Measurements from ENCODE around the gene ZNRD2. TPM values are rescaled to one million over a fixed set of nuclear protein-coding genes. Genes with fewer than 3 reads are reported as not detected.
"Not testable (repeated sequence)": the region's sequence is repeated elsewhere in the genome, so short reads cannot be mapped to it uniquely, and the experiment has no call there.

Gene ZNRD2
- 10 to 100 TPM; 31.5 to 32.7 TPM for total RNA-seq
- 10 to 100 TPM; 62.9 to 86.3 (median 80.1) TPM for polyA plus RNA-seq
- total RNA-seq, result 14.9 to 55.1 (median 19.9) reads per million in 6 experiments

GRCh38 chr11:65569973-65570918, at the start of gene ZNRD2:
Gene ZNRD2, plus strand, starts transcription at chr11:65570477. Its CDS starts 15 bp downstream, at chr11:65570492.
- H3K4me3 Mint-ChIP-seq, result peak within 1 kb of the TSS; percentile 97 to 100 (median 99)
- DNase-seq, result peak; percentile 95 to 99 (median 98)
- peaks cover 0 to 9% (median 5%) of the 10 kb centered on the region in 3 donors for H3K36me3 Mint-ChIP-seq
- peak; percentile 64 to 78 for ATAC-seq
- H3K9me3 Mint-ChIP-seq, result no peaks in the 10 kb centered on the region
- peak within 1 kb of the TSS; percentile 94 to 100 (median 99) for H3K27ac Mint-ChIP-seq
- no peaks in the 10 kb centered on the region for H3K27me3 Mint-ChIP-seq
- POLR2A ChIA-PET, result interaction anchor here (0.6 to 9.6 kb wide), 24 partner anchors 9 to 701 kb away, joined by 3 to 260 read pairs (median 6); partner anchors contain the start of genes CFL1, LTBP3, MALAT1 and NEAT1
- H3K4me1 Mint-ChIP-seq, result peaks cover 38 to 88% (median 75%) of the 10 kb centered on the region in 4 donors

- DNase-seq, result peak in 7 of 10 donors; percentile 50 to 68 (median 57)
- H3K4me3 Mint-ChIP-seq, result peak overlapping the region; percentile 71 to 96 (median 88)
- POLR2A ChIA-PET, result interaction anchor here (0.9 to 1.3 kb wide), 5 partner anchors 12 to 106 kb away, joined by 3 to 4 read pairs (median 3); no protein-coding TSS in a partner anchor
Measured at GRCh38 chr11:65521777-65522521, 48.3 kb upstream of the ZNRD2 start.

DNA sequence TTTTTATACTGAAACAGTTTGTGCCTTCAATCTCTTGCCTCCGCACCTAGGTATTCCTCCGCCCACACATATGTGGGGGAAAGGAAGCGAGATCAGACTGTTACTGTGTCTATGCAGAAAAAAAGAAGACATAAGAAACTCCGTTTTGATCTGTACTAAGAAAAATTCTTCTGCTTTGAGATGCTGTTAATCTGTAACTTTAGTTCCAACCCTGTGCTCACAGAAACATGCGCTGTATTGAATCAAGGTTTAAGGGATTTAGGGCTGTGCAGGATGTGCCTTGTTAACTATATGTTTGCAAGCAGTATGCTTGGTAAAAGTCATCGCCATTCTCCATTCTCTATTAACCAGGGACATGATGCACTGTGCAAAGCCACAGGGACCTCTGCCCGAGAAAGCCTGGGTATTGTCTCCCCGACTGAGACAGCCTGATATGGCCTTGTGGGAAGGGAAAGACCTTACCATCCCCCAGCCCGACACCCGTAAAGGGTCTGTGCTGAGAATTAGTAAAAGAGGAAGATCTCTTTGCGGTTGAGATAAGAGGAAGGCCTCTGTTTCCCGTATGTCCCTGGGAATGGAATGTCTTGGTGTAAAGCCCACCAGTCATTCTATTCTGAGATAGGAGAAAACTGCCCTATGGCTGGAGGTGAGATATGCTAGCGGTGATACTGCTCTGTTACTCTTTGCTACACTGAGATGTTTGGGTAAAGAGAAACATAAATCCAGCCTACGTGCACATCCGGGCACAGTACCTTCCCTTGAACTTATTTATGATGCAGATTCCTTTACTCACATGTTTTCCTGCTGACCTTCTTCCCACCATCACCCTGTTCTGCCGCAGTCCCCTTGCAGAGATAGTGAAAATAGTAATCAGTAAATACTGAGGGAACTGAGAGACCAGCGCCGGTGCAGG, 47.3 kb upstream of the ZNRD2 start:
- H3K27ac Mint-ChIP-seq, result peak overlapping the region; percentile 90 to 99 (median 95)
- H3K9me3 Mint-ChIP-seq, H3K27me3 Mint-ChIP-seq: not testable (repeated sequence)
- ATAC-seq (peak; percentile 52 to 60), DNase-seq (peak in 5 of 10 donors; percentile 39 to 69 (median 51))
- POLR2A ChIA-PET, result interaction anchor here (0.5 to 4.4 kb wide), 9 partner anchors 16 to 53 kb away, joined by 3 to 69 read pairs (median 7); partner anchors contain the start of genes EHBP1L1 and MALAT1
- H3K36me3 Mint-ChIP-seq, result peaks cover 0 to 14% (median 0%) of the 10 kb centered on the region in 3 donors
- H3K4me1 Mint-ChIP-seq, result peaks cover 29 to 53% (median 51%) of the 10 kb centered on the region in 4 donors
- peak overlapping the region; percentile 71 to 96 (median 88) for H3K4me3 Mint-ChIP-seq

More at GRCh38 chr11:65521777-65522521, 48.3 kb upstream of the ZNRD2 start:
- not testable (repeated sequence) for H3K27me3 Mint-ChIP-seq, H3K36me3 Mint-ChIP-seq, H3K9me3 Mint-ChIP-seq, ATAC-seq
- H3K27ac Mint-ChIP-seq, result peak overlapping the region; percentile 90 to 99 (median 96)
- H3K4me1 Mint-ChIP-seq, result peaks cover 27 to 48% (median 47%) of the 10 kb centered on the region in 4 donors

DNA sequence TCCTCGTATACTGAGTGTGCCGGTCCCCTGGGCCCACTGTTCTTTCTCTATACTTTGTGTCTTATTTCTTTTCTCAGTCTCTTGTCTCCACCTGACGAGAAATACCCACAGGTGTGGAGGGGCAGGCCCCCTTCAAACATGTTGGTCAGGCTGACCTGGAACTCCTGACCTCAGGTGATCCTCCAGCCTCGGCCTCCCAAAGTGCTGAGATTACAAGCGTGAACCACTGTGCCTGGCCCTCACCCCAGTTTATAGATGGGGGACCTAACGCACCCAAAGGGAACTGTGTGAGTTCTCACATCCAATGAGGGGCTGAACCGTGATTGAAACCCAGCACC, 46.7 kb upstream of the ZNRD2 start:
- POLR2A ChIA-PET, result interaction anchor here (0.5 to 4.4 kb wide), 10 partner anchors 15 to 335 kb away, joined by 3 to 69 read pairs (median 12); partner anchors contain the start of genes CFL1, EHBP1L1, FAM89B and MALAT1
- H3K27me3 Mint-ChIP-seq, H3K9me3 Mint-ChIP-seq: not testable (repeated sequence)
- Mint-ChIP-seq H3K36me3 (peaks cover 0 to 15% (median 0%) of the 10 kb centered on the region in 3 donors), H3K4me3 (peak overlapping the region; percentile 71 to 96 (median 88)), H3K4me1 (peaks cover 29 to 55% (median 52%) of the 10 kb centered on the region in 4 donors), H3K27ac (peak overlapping the region; percentile 90 to 99 (median 95))
- peak; percentile 8 to 14 for ATAC-seq
- DNase-seq, result peak in 1 of 10 donors; percentile 12

DNA sequence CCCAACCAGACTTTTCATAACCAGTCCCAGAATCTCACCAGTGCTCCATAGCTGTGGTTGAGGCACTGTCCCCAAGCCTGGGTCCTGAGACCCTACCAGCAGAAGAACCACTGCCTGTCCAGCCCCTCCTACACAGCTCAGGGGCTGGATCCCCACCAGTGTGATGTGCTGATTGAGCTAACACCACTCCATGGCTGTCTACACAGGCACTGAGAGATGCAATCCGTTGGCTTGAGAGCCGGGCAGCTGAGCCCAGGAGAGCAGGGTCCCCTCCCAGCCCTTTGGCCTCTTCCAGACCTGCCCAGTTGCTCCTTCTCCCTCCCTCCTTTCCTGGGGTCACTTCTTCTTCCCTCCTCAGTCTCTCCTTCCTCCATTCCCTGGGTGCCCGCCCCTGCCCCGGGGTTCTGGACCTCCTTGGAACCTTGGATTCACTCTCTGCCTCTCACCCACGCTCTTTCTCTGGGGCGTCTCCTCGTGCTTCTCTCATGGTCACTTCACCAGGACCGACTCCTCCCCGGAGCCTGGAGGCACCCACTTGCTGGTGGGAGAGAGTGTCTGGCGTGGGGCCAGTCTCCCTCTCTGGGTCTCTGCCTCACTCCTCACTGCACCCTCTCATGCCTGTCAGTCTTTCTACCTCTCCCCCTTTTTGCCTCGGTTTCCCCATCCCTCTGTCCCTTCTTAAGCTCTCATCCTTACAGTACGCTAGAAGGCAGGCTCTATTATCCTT, 46.1 kb upstream of the ZNRD2 start:
- H3K4me1 Mint-ChIP-seq, result peaks cover 34 to 60% (median 57%) of the 10 kb centered on the region in 4 donors
- peak overlapping the region; percentile 90 to 99 (median 95) for H3K27ac Mint-ChIP-seq
- POLR2A ChIA-PET, result interaction anchor here (0.5 to 4.4 kb wide), 23 partner anchors 13 to 390 kb away, joined by 3 to 69 read pairs (median 5); partner anchors contain the start of genes CFL1, DPF2, EHBP1L1 and FAM89B
- no peaks in the 10 kb centered on the region for H3K9me3 Mint-ChIP-seq
- peak overlapping the region; percentile 71 to 96 (median 88) for H3K4me3 Mint-ChIP-seq
- peak; percentile 15 to 29 for ATAC-seq
- H3K27me3 Mint-ChIP-seq, result no peaks in the 10 kb centered on the region
- peaks cover 0 to 20% (median 0%) of the 10 kb centered on the region in 3 donors for H3K36me3 Mint-ChIP-seq
- DNase-seq, result peak in 3 of 10 donors; percentile 32 to 67 (median 52)

- peak within 1 kb of the TSS; percentile 90 to 99 (median 95) for H3K27ac Mint-ChIP-seq
- peaks cover 0 to 20% (median 2%) of the 10 kb centered on the region in 3 donors for H3K36me3 Mint-ChIP-seq
- ATAC-seq, result peak; percentile 64 to 73
- peaks cover 36 to 66% (median 61%) of the 10 kb centered on the region in 4 donors for H3K4me1 Mint-ChIP-seq
- H3K4me3 Mint-ChIP-seq, result peak within 1 kb of the TSS; percentile 77 to 96 (median 88)
- POLR2A ChIA-PET, result interaction anchor here (0.6 to 4.4 kb wide), 27 partner anchors 14 to 391 kb away, joined by 3 to 69 read pairs (median 5); partner anchors contain the start of genes CFL1, DPF2, EHBP1L1 and FAM89B
- DNase-seq, result peak; percentile 68 to 91 (median 80)
- no peaks in the 10 kb centered on the region for H3K9me3 Mint-ChIP-seq
- H3K27me3 Mint-ChIP-seq, result no peaks in the 10 kb centered on the region
Measured at GRCh38 chr11:65524741-65525545, 45.3 kb upstream of the ZNRD2 start, which contains the start of gene SCYL1. Gene SCYL1, plus strand, starts transcription at chr11:65525083. Its CDS starts 71 bp downstream, at chr11:65525154.

DNA sequence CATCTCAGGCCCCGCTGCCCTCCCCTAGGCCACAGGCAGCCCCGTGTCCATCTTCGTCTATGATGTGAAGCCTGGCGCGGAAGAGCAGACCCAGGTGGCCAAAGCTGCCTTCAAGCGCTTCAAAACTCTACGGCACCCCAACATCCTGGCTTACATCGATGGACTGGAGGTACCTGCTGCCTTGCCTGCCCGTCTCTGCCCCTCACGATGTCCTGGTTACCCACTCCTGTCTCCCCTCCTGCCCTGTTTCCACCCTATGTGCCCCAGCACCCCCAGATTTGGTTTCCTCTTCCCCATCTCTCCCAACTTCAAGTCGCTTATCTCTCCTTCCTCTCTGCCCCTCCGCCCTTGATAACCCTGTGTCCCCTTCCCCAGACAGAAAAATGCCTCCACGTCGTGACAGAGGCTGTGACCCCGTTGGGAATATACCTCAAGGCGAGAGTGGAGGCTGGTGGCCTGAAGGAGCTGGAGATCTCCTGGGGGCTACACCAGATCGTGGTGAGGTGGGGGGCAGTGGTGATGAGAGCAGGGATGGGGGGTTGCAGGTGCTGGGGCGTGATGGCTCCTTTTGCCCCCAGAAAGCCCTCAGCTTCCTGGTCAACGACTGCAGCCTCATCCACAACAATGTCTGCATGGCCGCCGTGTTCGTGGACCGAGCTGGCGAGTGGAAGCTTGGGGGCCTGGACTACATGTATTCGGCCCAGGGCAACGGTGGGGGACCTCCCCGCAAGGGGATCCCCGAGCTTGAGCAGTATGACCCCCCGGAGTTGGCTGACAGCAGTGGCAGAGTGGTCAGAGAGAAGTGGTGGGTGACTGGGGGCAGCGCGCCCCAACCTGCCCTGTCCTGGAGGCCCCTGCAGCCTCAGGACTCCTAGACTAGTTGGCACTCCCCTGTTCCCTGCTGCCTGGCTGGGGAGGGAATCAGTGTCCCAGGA, 44.5 kb upstream of the ZNRD2 start:
- Mint-ChIP-seq H3K9me3 (no peaks in the 10 kb centered on the region), H3K4me3 (peak overlapping the region; percentile 77 to 94 (median 87)), H3K27ac (peak overlapping the region in 8 of 10 donors; percentile 49 to 92 (median 76)), H3K4me1 (peaks cover 38 to 74% (median 66%) of the 10 kb centered on the region in 4 donors), H3K36me3 (peaks cover 0 to 27% (median 6%) of the 10 kb centered on the region in 3 donors), H3K27me3 (no peaks in the 10 kb centered on the region)
- DNase-seq (peak in 1 of 10 donors; percentile 19), ATAC-seq (peak in 1 of 2 donors; percentile 11)
- POLR2A ChIA-PET, result interaction anchor here (0.6 to 4.4 kb wide), 24 partner anchors 13 to 392 kb away, joined by 3 to 69 read pairs (median 5); partner anchors contain the start of genes DPF2, EHBP1L1, FAM89B and MALAT1

GRCh38 chr11:65526744-65527143, 43.5 kb upstream of the ZNRD2 start:
- Mint-ChIP-seq H3K4me3 (peak overlapping the region; percentile 36 to 94 (median 71)), H3K27ac (peak overlapping the region in 4 of 10 donors; percentile 25 to 69 (median 34)), H3K9me3 (no peaks in the 10 kb centered on the region), H3K27me3 (no peaks in the 10 kb centered on the region), H3K36me3 (peaks cover 0 to 36% (median 8%) of the 10 kb centered on the region in 3 donors), H3K4me1 (peaks cover 39 to 74% (median 66%) of the 10 kb centered on the region in 4 donors)
- POLR2A ChIA-PET, result interaction anchor here (0.6 to 4.4 kb wide), 9 partner anchors 12 to 193 kb away, joined by 3 to 69 read pairs (median 4); partner anchors contain the start of genes DPF2, FAM89B, MALAT1 and ZNRD2
- ATAC-seq (no peak), DNase-seq (no peak)
